Activated T-cell treated with anti-CD3 and anti-CD28 coated beads, Interleukin-2, amount 50 U/mL, for 72 hours (primary cell): Measurements from ENCODE around the gene KCNQ1. TPM values are rescaled to one million over a fixed set of nuclear protein-coding genes. Genes with fewer than 3 reads are reported as not detected.

Experiments used
- ATAC-seq, 2 donors: fragments of 150-1000 bp; cut with Tn5 transposase; replicated peaks in 1 of 2; 2 replicates each; pipeline ENCODE4 v1.10.0; 2021; ENCODE audit warnings: moderate library complexity in 2 of 2, mild to moderate bottlenecking in 1 of 2
- DNase-seq, 2 donors: peaks; one replicate each; pipeline ENCODE4 v3.0.0; 2021 to 2022; ENCODE audit warnings: mixed read lengths in 1 of 2
- H3K27ac Mint-ChIP-seq: one replicate; pipeline ENCODE4 v1.8.0; 2022; ENCODE audit warnings: mild to moderate bottlenecking, moderate library complexity, mixed read lengths
- H3K27me3 Mint-ChIP-seq: one replicate; pipeline ENCODE4 v1.8.0; 2022; ENCODE audit warnings: low read depth, mixed read lengths
- H3K36me3 Mint-ChIP-seq, 2 donors: one replicate each; pipeline ENCODE4 v1.8.0; 2022; ENCODE audit warnings: mixed read lengths in 2 of 2, mild to moderate bottlenecking in 1 of 2; ENCODE audit not compliant: insufficient read depth in 2 of 2
- H3K4me1 Mint-ChIP-seq: one replicate; pipeline ENCODE4 v1.8.0; 2022; ENCODE audit warnings: low read depth, mixed read lengths
- H3K4me3 Mint-ChIP-seq, 2 donors: one replicate each; pipeline ENCODE4 v1.8.0; 2022; ENCODE audit warnings: mild to moderate bottlenecking in 2 of 2, mixed read lengths in 2 of 2, moderate library complexity in 2 of 2
- H3K9me3 Mint-ChIP-seq, 2 donors: one replicate each; pipeline ENCODE4 v1.8.0; 2022; ENCODE audit warnings: mixed read lengths in 2 of 2
- total RNA-seq, 2 donors: library from RNA; stranded (reverse); gene quantifications; one replicate each; pipeline ENCODE4 v1.2.3, GENCODE V29; 2022

KCNQ1 gene
- total RNA-seq, 2 donors from 2014 or later, result 11.4 TPM

DNA sequence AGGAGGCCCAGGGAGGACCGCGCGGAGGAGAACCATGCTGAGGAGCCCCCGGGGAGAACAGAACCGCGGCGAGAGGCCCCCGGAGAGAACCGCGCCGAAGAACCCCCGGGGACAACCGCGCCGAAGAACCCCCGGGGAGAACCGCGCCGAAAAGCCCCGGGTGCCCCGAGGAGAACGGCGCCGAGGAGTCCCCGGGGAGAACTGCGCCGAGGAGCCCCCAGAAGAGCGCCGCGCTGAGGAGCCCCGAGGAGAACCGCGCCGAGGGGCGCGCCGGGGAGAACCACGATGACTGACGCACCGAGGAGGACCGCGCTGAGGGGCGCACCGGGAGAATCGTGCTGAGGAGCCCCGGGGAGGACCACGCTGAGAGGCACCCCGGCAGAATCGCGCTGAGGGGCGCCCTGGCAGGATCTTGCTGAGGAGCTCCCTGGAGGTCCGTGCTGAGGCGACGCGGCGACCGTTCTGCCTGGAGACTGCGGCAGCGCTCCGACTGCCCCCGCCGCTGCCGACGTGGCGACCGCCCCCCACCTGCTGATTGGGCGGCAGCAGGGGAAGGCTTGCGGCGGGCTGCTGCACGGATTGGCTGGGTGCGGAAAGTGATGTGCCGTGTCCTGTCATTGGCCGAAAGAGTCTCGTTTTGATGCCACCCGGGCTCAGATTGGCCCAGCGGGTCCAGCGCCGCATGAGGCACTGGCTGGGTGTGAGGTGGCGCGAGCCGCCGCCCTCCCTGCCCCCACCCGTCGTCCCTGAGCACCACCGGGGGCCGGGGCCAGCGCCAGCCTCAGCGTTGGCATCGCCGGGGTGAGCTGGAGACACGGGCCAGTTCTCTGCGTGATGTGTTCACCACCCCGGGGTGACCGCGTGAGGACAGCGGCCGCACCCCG lies 255.0 kb downstream of the KCNQ1 start, which contains the start of gene KCNQ1OT1:
KCNQ1OT1 (minus strand) TSS at position 464 of the 884 bp plus-strand sequence.
- DNase-seq (peak; percentile 87 to 89), ATAC-seq (peak; percentile 95 to 96)
- Mint-ChIP-seq H3K27ac (peak within 1 kb of the TSS; percentile 77), H3K36me3 (peaks cover 2 to 8% of the 10 kb centered on the region in 2 donors), H3K27me3 (no peaks in the 10 kb centered on the region), H3K4me1 (peaks cover 11% of the 10 kb centered on the region), H3K4me3 (peak within 1 kb of the TSS; percentile 87 to 89), H3K9me3 (no peaks in the 10 kb centered on the region)

DNA sequence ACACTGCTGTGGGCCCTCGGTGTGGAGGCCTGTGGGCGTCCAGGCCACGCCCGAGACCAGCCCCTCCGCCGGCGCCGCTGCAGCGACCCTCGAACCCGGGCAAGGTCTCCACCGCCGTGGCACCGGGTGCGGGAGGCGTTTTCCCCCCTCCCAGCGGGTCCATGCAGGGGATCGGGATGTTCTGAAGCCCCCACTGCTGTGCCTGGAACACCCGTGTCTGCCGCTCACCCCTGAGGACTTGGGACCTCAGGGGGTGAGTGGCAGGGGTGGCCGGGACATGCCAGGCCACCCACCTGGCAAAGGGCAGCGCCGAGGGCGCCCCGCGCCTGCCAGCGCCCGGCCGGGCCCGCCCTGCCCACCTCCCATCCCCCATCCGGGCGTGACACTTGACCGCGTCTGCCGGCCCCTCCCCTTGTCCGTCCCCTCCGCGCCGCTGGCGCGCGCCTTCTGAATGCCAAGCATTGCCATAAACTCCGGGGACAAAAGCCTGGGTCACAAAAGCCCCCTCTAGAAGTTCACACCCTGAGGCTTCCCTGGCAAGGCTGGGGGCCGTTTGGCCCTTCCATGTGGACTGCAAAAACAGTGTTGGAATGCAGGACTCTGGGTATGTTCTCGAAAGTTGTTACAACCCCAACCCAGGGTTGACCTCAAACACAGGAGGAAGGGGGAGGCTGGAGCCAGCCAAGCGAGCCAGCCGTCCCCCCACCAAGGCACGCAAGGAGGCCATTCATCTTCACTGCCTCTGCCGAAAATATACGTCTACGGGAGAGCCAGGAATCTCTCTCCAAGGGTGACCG lies 255.8 kb downstream of the KCNQ1 start:
- ATAC-seq (peak; percentile 31 to 32), DNase-seq (peak; percentile 50 to 56)
- Mint-ChIP-seq H3K27me3 (no peaks in the 10 kb centered on the region), H3K9me3 (peaks cover 0 to under 1% of the 10 kb centered on the region in 2 donors), H3K27ac (no peak overlapping the region), H3K4me3 (peak overlapping the region; percentile 55 to 87), H3K4me1 (peaks cover 11% of the 10 kb centered on the region), H3K36me3 (peaks cover 2 to 9% of the 10 kb centered on the region in 2 donors)

DNA sequence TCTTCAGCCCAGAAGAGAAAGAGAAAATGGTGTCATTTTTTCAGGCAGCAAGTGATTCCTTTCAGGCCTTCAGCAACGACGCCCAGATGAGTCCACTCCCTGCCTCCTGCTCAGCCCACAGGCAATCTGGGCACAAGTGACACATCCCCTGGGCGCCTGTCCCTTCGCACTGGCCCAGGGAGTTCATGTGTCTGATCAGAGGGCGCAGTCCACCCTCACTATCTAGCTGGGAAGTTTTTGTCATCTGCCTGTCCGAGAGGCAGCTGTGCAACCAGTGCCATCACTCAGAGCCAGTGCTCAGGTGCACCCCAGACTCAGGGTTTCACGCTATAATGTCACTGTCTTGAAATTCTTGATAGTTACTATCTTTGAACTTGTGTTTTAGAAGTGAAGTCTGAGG lies 256.4 kb downstream of the KCNQ1 start:
- no peaks in the 10 kb centered on the region for H3K27me3 Mint-ChIP-seq
- peaks cover 11% of the 10 kb centered on the region for H3K4me1 Mint-ChIP-seq
- H3K27ac Mint-ChIP-seq, result no peak overlapping the region
- H3K4me3 Mint-ChIP-seq, result peak overlapping the region; percentile 55 to 78
- H3K9me3 Mint-ChIP-seq, result peaks cover 0 to 3% of the 10 kb centered on the region in 2 donors
- DNase-seq (no peak), ATAC-seq (no peak)
- H3K36me3 Mint-ChIP-seq, result peaks cover 3 to 12% of the 10 kb centered on the region in 2 donors

DNA sequence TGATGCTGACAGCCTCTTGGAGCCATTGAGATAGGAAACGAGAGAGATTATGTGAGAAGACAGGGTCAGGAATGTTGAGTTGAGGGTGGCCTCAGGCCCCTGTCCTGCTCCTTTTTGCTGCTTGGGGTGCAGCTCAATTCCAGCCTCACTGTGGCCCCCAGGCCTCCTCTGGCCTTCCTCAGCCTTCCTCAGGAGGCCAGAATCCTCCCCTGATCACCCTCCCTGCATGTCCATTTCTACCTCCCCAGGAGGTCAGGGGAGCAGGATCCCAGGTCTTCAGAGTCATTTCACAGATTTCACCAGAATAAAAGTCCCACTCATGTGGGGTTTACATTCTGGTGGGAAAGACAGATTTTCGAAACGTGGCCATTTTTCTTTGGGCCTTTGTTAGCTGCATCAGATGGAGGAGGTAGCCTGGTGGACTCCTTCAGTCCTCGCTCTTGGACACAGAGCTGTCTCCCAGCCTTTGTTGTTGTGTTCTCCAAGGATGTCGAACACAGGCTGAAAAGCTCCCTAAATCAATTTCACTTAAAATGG lies 257.2 kb downstream of the KCNQ1 start:
- ATAC-seq (no peak), DNase-seq (no peak)
- H3K4me1 Mint-ChIP-seq, result peaks cover 11% of the 10 kb centered on the region
- no peak overlapping the region for H3K4me3 Mint-ChIP-seq
- H3K27me3 Mint-ChIP-seq, result no peaks in the 10 kb centered on the region
- H3K36me3 Mint-ChIP-seq, result peaks cover 3 to 12% of the 10 kb centered on the region in 2 donors
- peaks cover 0 to 3% of the 10 kb centered on the region in 2 donors for H3K9me3 Mint-ChIP-seq
- no peak overlapping the region for H3K27ac Mint-ChIP-seq

DNA sequence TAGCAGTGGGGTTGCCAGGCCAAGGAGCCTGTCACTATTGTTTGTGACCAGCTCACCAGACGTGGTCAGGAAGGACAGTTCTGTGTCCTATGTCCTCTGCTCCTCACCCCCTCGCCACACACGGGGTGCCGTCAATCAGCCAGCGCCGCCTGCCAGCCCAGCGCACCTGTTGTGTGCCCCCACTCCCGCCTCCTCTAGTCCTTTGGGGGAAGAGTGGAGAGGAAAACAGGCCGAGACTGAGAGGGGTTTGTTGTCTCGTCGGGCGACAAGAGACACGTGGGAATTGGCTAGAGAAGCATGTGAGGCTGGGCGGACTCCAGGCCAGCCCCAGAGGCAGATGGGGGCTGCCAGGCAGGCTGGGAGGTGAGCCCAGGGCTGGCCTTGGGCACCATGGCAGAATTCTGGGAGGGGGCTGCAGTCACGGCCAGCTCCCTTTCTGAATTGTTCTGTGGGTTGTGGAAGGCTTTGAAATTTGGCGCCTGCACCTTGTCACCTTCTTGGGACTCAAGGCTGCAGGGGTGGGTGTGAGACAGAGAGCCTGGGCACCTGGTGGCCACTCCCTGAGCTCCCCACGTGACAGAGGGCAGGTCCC lies 258.1 kb downstream of the KCNQ1 start:
- ATAC-seq (no peak), DNase-seq (no peak)
- Mint-ChIP-seq H3K27ac (no peak overlapping the region), H3K9me3 (peaks cover 0 to 3% of the 10 kb centered on the region in 2 donors), H3K36me3 (peaks cover 3 to 12% of the 10 kb centered on the region in 2 donors), H3K4me3 (no peak overlapping the region), H3K27me3 (no peaks in the 10 kb centered on the region), H3K4me1 (peaks cover 11% of the 10 kb centered on the region)

DNA sequence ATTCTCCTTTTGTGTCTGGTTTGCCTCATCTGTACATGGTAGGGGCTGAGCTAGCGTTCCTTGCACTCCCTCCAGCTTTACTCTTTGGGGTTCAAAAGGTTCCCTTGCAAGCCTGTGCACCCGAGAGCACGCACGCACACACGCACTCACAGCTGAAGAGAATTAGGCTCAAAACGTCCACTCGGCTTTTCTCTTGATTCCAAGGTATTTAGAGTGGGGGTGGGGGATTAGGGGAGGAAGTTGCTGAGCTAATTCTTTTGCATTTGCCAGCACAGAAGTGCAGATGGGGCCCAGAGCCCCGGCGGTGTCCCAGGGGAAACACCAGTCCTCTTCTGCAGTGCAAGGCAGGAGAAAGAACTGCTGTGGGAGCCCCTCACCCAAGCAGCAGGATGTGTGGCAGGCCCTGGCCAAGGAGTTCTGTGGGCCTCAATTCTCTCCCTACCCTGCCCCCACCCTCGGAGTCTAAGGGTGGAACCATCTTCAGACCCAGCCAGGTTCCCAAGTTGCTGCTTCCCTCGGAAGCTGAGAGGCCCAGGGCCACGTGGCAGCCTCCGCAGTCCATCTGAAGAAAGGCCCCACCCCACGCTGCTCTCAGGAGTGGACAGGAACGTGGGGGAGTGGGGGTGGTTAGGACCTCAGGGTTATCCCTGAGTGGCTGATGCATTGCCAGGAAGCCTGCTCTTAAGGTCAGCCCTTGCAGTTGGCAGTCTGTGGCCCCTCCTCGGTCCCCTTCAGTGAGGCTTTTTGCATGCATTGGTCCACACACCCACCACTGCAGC lies 258.7 kb downstream of the KCNQ1 start:
- H3K27me3 Mint-ChIP-seq, result no peaks in the 10 kb centered on the region
- peaks cover 0 to 3% of the 10 kb centered on the region in 2 donors for H3K9me3 Mint-ChIP-seq
- H3K4me3 Mint-ChIP-seq, result no peak overlapping the region
- H3K27ac Mint-ChIP-seq, result no peak overlapping the region
- H3K36me3 Mint-ChIP-seq, result peaks cover 3 to 9% of the 10 kb centered on the region in 2 donors
- peaks cover 7% of the 10 kb centered on the region for H3K4me1 Mint-ChIP-seq
- ATAC-seq, result no peak
- no peak for DNase-seq

DNA sequence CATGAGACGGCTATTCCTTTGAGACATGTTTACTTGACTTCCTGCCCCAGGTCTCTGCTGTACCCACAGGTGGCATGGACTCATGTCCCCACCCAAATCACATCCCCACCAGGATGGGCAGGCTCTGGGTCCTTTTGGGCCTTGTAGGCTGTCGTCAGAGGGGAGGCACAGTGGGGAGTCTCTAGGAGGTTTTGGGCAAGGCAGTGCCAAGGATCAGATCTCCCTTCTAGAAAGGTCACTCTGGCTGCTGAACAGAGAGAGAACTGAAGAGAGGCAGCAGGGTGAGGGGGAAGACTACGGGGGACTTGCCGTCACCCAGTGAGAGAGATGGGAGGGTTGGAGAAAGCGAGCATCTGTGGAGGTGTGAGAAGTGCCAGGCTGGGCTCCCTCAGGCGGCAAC lies 259.5 kb downstream of the KCNQ1 start:
- no peak overlapping the region for H3K4me3 Mint-ChIP-seq
- H3K27me3 Mint-ChIP-seq, result no peaks in the 10 kb centered on the region
- no peak overlapping the region for H3K27ac Mint-ChIP-seq
- peaks cover 0 to 3% of the 10 kb centered on the region in 2 donors for H3K9me3 Mint-ChIP-seq
- H3K4me1 Mint-ChIP-seq, result no peaks in the 10 kb centered on the region
- no peak for ATAC-seq
- DNase-seq, result no peak
- peaks cover 2 to 3% of the 10 kb centered on the region in 2 donors for H3K36me3 Mint-ChIP-seq

DNA sequence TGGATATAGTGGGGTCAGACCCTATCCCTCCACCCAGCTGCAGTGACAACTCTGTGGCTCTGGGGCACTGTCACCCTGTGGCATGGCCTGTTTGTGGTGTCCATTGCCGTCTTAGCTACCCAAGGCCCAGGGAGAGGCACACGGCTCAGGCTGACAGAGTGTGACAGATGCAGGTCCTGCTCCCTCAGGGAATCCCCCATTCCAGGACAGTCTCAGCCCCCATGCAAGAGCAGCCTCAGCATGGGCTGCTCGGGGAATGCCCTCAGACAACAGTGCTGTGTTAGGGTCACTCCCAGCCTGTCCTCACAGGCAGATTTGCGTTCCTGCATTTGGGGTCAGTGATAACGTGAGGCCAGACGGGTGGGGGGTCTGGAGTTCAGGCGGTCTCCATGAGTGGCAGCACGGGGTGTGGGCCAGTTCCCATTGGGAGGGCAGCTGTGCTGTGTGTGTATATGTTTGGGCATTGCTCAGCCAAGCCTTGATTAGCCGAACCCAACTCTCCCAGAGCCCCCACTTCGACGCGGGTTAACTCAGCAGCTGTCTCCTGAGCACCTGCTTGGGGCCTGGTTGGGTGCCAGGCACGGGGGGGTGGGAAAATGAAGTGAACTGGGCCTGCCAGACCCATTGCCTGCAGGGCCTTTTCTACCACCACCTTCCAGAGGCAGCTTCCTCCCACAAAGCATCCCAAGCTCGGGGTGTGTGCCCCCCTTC lies 260.2 kb downstream of the KCNQ1 start:
- no peak overlapping the region for H3K4me3 Mint-ChIP-seq
- peaks cover 2 to 3% of the 10 kb centered on the region in 2 donors for H3K36me3 Mint-ChIP-seq
- H3K9me3 Mint-ChIP-seq, result peaks cover 0 to 3% of the 10 kb centered on the region in 2 donors
- H3K27ac Mint-ChIP-seq, result no peak overlapping the region
- H3K27me3 Mint-ChIP-seq, result no peaks in the 10 kb centered on the region
- no peaks in the 10 kb centered on the region for H3K4me1 Mint-ChIP-seq
- ATAC-seq, result no peak
- no peak for DNase-seq

DNA sequence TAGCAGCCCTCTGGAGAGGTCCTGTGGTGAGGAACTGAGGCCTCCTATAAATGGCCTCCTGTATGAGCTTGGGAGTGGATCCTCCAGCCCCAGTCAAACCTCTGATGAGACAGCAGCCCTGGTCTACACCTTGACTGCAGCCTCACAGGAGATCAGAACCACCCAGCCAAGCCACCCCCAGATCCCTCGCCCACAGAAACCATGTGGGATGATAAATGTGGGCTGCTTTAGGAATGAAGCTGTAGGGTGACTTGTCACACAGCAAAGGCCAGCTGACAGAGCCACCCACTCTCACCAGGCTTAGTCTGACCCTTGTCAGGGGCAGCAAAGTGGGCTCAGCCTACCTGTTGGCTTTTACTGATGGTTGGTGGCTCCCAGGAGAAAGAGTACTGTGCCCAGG lies 261.5 kb downstream of the KCNQ1 start:
- ATAC-seq (no peak), DNase-seq (no peak)
- H3K4me1 Mint-ChIP-seq, result no peaks in the 10 kb centered on the region
- H3K4me3 Mint-ChIP-seq, result no peak overlapping the region
- H3K27ac Mint-ChIP-seq, result no peak overlapping the region
- H3K36me3 Mint-ChIP-seq, result peaks cover 3% of the 10 kb centered on the region in 2 donors
- no peaks in the 10 kb centered on the region for H3K27me3 Mint-ChIP-seq
- peaks cover 3% of the 10 kb centered on the region in 2 donors for H3K9me3 Mint-ChIP-seq

DNA sequence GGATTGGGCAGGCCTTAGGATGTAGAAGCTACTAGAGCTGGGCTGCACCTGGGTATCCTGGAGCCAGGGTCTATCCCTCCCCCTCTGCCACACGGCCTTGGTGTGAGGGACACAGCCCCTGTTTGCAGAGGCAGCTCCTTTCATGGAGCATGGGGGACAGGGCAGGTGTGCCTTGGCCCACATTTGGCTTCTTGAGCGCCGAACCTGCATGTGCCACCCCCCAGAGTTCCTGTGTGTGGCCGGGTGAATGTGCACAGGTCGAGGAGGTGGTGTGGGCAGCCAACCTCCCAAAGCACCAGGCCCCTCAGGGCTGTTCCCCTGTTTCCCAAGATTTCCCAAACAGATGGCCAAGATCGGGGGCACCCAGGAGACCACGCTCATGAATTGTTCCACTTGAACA lies 262.9 kb downstream of the KCNQ1 start:
- peaks cover 3% of the 10 kb centered on the region in 2 donors for H3K36me3 Mint-ChIP-seq
- H3K27me3 Mint-ChIP-seq, result no peaks in the 10 kb centered on the region
- DNase-seq, result no peak
- no peak overlapping the region for H3K27ac Mint-ChIP-seq
- peaks cover 3% of the 10 kb centered on the region in 2 donors for H3K9me3 Mint-ChIP-seq
- no peak for ATAC-seq
- H3K4me3 Mint-ChIP-seq, result no peak overlapping the region
- H3K4me1 Mint-ChIP-seq, result no peaks in the 10 kb centered on the region

DNA sequence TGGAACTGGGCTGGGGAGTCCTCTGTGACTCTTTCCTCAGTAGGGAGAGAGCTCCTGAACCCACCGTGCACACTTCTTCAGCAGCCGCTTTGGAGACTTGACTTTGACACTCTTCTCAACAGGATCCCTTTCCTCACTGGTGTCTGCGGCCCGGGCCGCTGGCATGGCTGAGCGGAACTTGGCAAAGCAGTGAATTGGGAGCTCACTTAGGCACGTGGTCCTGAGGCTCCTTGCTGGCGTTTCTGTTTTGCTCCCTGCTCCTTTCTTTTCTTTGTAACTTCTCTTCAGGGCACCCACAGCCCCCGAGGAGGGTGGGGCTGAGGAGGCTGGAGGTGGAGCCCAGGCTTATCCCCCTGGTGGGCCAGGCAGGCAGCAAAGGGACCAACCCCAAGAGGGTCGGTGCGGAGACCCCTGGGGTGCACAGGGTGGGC lies 263.4 kb downstream of the KCNQ1 start:
- Mint-ChIP-seq H3K36me3 (peaks cover 3% of the 10 kb centered on the region in 2 donors), H3K4me1 (no peaks in the 10 kb centered on the region), H3K9me3 (peaks cover 3% of the 10 kb centered on the region in 2 donors), H3K27ac (no peak overlapping the region), H3K4me3 (no peak overlapping the region), H3K27me3 (no peaks in the 10 kb centered on the region)
- no peak for ATAC-seq
- no peak for DNase-seq
